A549 (cell line): ENCODE measurements around the gene DAB2IP.

ENCODE experiments used
- RNF2 ChIP-seq: fragments of 200-600 bp; sonication (generic); IDR thresholded peaks from 2 replicates; pipeline ENCODE4 v1.6.1; 2016; ENCODE audit warnings: low read depth, mild to moderate bottlenecking, antibody characterized with exemption, moderate library complexity, borderline replicate concordance
- SMC3 ChIP-seq: fragments of >200 bp; sonication (Bioruptor Twin); formaldehyde crosslinking; IDR thresholded peaks from 3 replicates; pipeline ENCODE4 v1.6.1; 2018; ENCODE audit warnings: inconsistent platforms

DNA sequence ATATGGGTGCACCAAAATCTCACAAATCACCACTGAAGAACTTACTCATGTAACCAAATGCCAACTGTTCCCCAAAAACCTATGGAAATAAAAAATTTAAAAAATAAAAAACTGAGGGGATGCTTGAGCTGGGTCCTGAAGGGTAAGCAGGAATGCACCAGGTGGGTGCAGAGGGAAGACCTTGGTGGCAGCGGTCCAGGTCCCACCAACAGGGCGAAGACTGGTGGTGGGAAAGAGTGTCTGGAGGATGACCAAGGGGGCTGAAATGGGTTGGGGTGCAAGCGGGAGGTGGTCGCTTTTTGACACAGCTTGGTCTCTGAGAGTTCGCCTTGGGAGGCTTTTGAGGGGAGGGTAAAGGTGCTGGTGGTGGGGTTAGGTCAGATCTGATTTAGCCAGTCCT lies 3.3 kb upstream of the DAB2IP start:
- no peak for TF ChIP-seq SMC3
- no peak for TF ChIP-seq RNF2
